A549 (cell line): Measurements from ENCODE around the gene LUZP1. TPM values are rescaled to one million over a fixed set of nuclear protein-coding genes. Genes with fewer than 3 reads are reported as not detected.
A peak's percentile ranks its signal among the peaks of the same experiment; 100 is the strongest.

Experiments used
- ATAC-seq, 2 experiments: fragments of 200-7000 bp in 1 of 2; fragments of >200 bp in 1 of 2; cut with Nextera tagmentation in 1 of 2; cut with Tn5 transposase in 1 of 2; 3 replicates each; pipeline versions ENCODE4 v1.8.0 to v1.9.1; 2018 to 2020; ENCODE audit warnings: mild to moderate bottlenecking in 1 of 2, moderate library complexity in 1 of 2
- CTCF ChIA-PET: fragments of 300-600 bp; sonication (Branson Sonifier 250); formaldehyde crosslinking; extraction: SDS; loops from one replicate; lab custom pipeline; 2021; ENCODE audit warnings: antibody characterized with exemption, inconsistent platforms; lab: Yijun Ruan, JAX
- POLR2A ChIA-PET: fragments of 350-600 bp; formaldehyde crosslinking; extraction: SDS; loops from one replicate; lab custom pipeline; 2021; ENCODE audit warnings: antibody characterized with exemption, inconsistent platforms; lab: Yijun Ruan, JAX
- DNase-seq, 2 experiments: peaks; one replicate each; pipeline versions ENCODE4 v3.0.0 to v3.0.0-alpha.2; 2011 to 2016; ENCODE audit warnings: low read depth in 1 of 2, low spot score in 1 of 2
- FAIRE-seq: peaks from 2 replicates; lab custom pipeline; 2011; peaks lifted over from hg19 to GRCh38; lab: Jason Lieb, UNC
- H3K27ac ChIP-seq, 2 experiments: fragments of >200 bp; sonication (Bioruptor Twin); formaldehyde crosslinking; 3 replicates each; pipeline ENCODE4 v1.5.1; 2016 to 2017
- H3K4me1 ChIP-seq: fragments of >200 bp; sonication (Bioruptor Twin); formaldehyde crosslinking; 3 replicates; pipeline ENCODE4 v1.6.1; 2016
- H3K4me2 ChIP-seq: fragments of >200 bp; sonication (Bioruptor Twin); formaldehyde crosslinking; 3 replicates; pipeline ENCODE4 v1.6.1; 2016
- H3K4me3 ChIP-seq: fragments of >200 bp; sonication (Bioruptor Twin); formaldehyde crosslinking; 3 replicates; pipeline ENCODE4 v1.5.1; 2016
- H3K9me3 ChIP-seq: fragments of >200 bp; sonication (Bioruptor Twin); formaldehyde crosslinking; 3 replicates; pipeline ENCODE4 v1.6.1; 2016
- BCL3 ChIP-seq: fragments of >200 bp; sonication (Bioruptor Twin); formaldehyde crosslinking; IDR thresholded peaks from 3 replicates; pipeline ENCODE4 v1.6.1; 2016
- CBX2 ChIP-seq: fragments of 200-600 bp; sonication (generic); IDR thresholded peaks from 2 replicates; pipeline ENCODE4 v1.6.1; 2016; ENCODE audit warnings: low read depth, mild to moderate bottlenecking, borderline replicate concordance
- CEBPB ChIP-seq, 2 experiments: fragments of >200 bp in 1 of 2; sonication (Bioruptor Twin) in 1 of 2; formaldehyde crosslinking in 1 of 2; IDR thresholded peaks; 2 replicates each; pipeline ENCODE4 v1.6.1; 2012 to 2016
- CHD4 ChIP-seq: fragments of 200-600 bp; sonication (generic); IDR thresholded peaks from 2 replicates; pipeline ENCODE4 v1.6.1; 2016; ENCODE audit warnings: antibody characterized with exemption, mild to moderate bottlenecking, borderline replicate concordance
- CTCF ChIP-seq: fragments of >200 bp; sonication (Bioruptor Twin); formaldehyde crosslinking; IDR thresholded peaks from 3 replicates; pipeline ENCODE4 v1.5.1; 2016
- EHF ChIP-seq: fragments of 250-450 bp; sonication (Bioruptor Pico); IDR thresholded peaks from 2 replicates; pipeline ENCODE4 v1.5.0; 2020; ENCODE audit warnings: mild to moderate bottlenecking
- EHMT2 ChIP-seq: fragments of 200-600 bp; sonication (generic); IDR thresholded peaks from 2 replicates; pipeline ENCODE4 v1.6.1; 2016; ENCODE audit warnings: antibody characterized with exemption, low read depth, mild to moderate bottlenecking, moderate library complexity
- FOSB ChIP-seq: fragments of 250-450 bp; sonication (Bioruptor Pico); IDR thresholded peaks from 2 replicates; pipeline ENCODE4 v1.5.0; 2020; ENCODE audit warnings: mild to moderate bottlenecking, moderate library complexity
- FOSL2 ChIP-seq, 2 experiments: fragments of 450-650 bp in 1 of 2; fragments of >200 bp in 1 of 2; sonication (Bioruptor Twin) in 1 of 2; formaldehyde crosslinking; IDR thresholded peaks; 2 replicates each; pipeline versions ENCODE4 v1.5.0 to v1.6.1; 2016 to 2020; ENCODE audit warnings: mild to moderate bottlenecking in 1 of 2, moderate library complexity in 1 of 2
- HDAC2 ChIP-seq: fragments of 200-600 bp; sonication (generic); IDR thresholded peaks from 2 replicates; pipeline ENCODE4 v1.6.1; 2016
- HEYL ChIP-seq: fragments of 250-450 bp; sonication (Bioruptor Pico); IDR thresholded peaks from 2 replicates; pipeline ENCODE4 v1.8.0; 2021; ENCODE audit warnings: mild to moderate bottlenecking, moderate library complexity
- JUN ChIP-seq, 2 experiments: fragments of >200 bp; sonication (Bioruptor Twin); formaldehyde crosslinking; IDR thresholded peaks; 2 replicates in 1 of 2; 3 replicates in 1 of 2; pipeline ENCODE4 v1.6.1; 2016 to 2017
- KDM5A ChIP-seq: fragments of 200-600 bp; sonication (generic); IDR thresholded peaks from 2 replicates; pipeline ENCODE4 v1.6.1; 2016; ENCODE audit warnings: antibody characterized with exemption, mild to moderate bottlenecking
- MAFK ChIP-seq: fragments of 450-650 bp; IDR thresholded peaks from 2 replicates; pipeline ENCODE4 v1.6.1; 2014; ENCODE audit not compliant: partially characterized antibody
- MYC ChIP-seq: IDR thresholded peaks from 2 replicates; pipeline ENCODE4 v1.6.1; 2012; ENCODE audit warnings: mild to moderate bottlenecking, inconsistent platforms, low read length, improper control_type of control experiment, borderline replicate concordance
- NPAS2 ChIP-seq: fragments of 250-450 bp; sonication (Bioruptor Pico); IDR thresholded peaks from 2 replicates; pipeline ENCODE4 v1.8.0; 2022; ENCODE audit warnings: mild to moderate bottlenecking, moderate library complexity, borderline replicate concordance
- POLR2A ChIP-seq: IDR thresholded peaks from 2 replicates; pipeline ENCODE4 v1.6.1; 2012; ENCODE audit warnings: mild to moderate bottlenecking, low read length
- RAD21 ChIP-seq, 2 experiments: fragments of >200 bp in 1 of 2; sonication (Bioruptor Twin) in 1 of 2; formaldehyde crosslinking in 1 of 2; IDR thresholded peaks in 1 of 2; conservative IDR thresholded peaks in 1 of 2; 2 replicates in 1 of 2; 3 replicates in 1 of 2; pipeline ENCODE4 v1.6.1; 2012 to 2018; ENCODE audit warnings: inconsistent platforms in 1 of 2
- RFX5 ChIP-seq: fragments of 450-650 bp; IDR thresholded peaks from 2 replicates; pipeline ENCODE4 v1.7.1; 2014; ENCODE audit warnings: antibody characterized with exemption, mild to moderate bottlenecking, moderate library complexity
- SMC3 ChIP-seq: fragments of >200 bp; sonication (Bioruptor Twin); formaldehyde crosslinking; IDR thresholded peaks from 3 replicates; pipeline ENCODE4 v1.6.1; 2018; ENCODE audit warnings: inconsistent platforms
- TP53 ChIP-seq: fragments of 250-450 bp; sonication (Bioruptor Pico); IDR thresholded peaks from 2 replicates; pipeline ENCODE4 v1.5.0; 2021; ENCODE audit warnings: mild to moderate bottlenecking, moderate library complexity
- WGBS: methylation state at CpG from one replicate; pipeline ENCODE4 v1.1.6; 2017; ENCODE audit errors: missing lambda C conversion rate; 5-methylcytosine and 5-hydroxymethylcytosine counted together
- polyA plus RNA-seq, 4 experiments: library from polyadenylated mRNA; depleted of rRNA in 3 of 4; stranded (reverse); fragments of >200 nt; fragmentation: RNase III in 1 of 4; extraction: RNeasy Plus Mini Kit Qiagen cat#74134 plus additional on column Dnase treatment in 1 of 4; gene quantifications; 2 replicates in 3 of 4; 3 replicates in 1 of 4; pipeline ENCODE4 v1.2.3, GENCODE V29; 2011 to 2017

Gene LUZP1
- polyA plus RNA-seq, 2 of the 4 experiments (the other 2 are of a cell fraction) = 18.2 to 26.2 TPM

GRCh38 chr1:23184212-23184934, 15.7 kb upstream of the LUZP1 start:
- CTCF ChIA-PET = interaction anchor here (0.7 to 10.0 kb wide), 48 partner anchors 13 to 734 kb away, joined by 3 to 203 read pairs (median 4); partner anchors contain the start of genes HTR1D, LACTBL1 and LUZP1
- no peak for FAIRE-seq
- peak; percentile 84 to 89 for TF ChIP-seq RAD21 (conservative IDR thresholded peaks at IDR 0.05 in 1 of 2, IDR thresholded peaks at IDR 0.05 in 1 of 2)
- peak; percentile 88 for TF ChIP-seq SMC3
- no peak for TF ChIP-seq RFX5
- TF ChIP-seq CTCF = peak; percentile 81
- no peak for TF ChIP-seq CBX2
- TF ChIP-seq, all 56 proteins: peak for 3
- POLR2A ChIA-PET = interaction anchor here (0.9 to 1.1 kb wide), 2 partner anchors 16 to 207 kb away, joined by 3 to 4 read pairs; partner anchors contain the start of gene LUZP1
- WGBS = 22% methylated on average over 10 of the region's 10 CpGs
- DNase-seq (no peak), ATAC-seq (no peak)
- no peaks in the 10 kb centered on the region for H3K9me3 ChIP-seq
- peaks cover 24% of the 10 kb centered on the region for H3K4me1 ChIP-seq
- H3K27ac ChIP-seq = peak overlapping the region; percentile 96 to 98; a peak in 5 of 6 replicates
- peak overlapping the region; percentile 53; the same call in 2 of the 3 replicates for H3K4me2 ChIP-seq
- no peak overlapping the region for H3K4me3 ChIP-seq

GRCh38 chr1:23179862-23180261, 11.2 kb upstream of the LUZP1 start:
- FAIRE-seq (no peak), DNase-seq (no peak), ATAC-seq (no peak)
- TF ChIP-seq JUN (IDR thresholded peaks at IDR 0.05) (no peak), EHMT2 (no peak), MAFK (no peak), CEBPB (IDR thresholded peaks at IDR 0.05) (no peak), FOSL2 (IDR thresholded peaks at IDR 0.05) (no peak), FOSL2 (CRISPR knock-in tag; IDR thresholded peaks at IDR 0.05) (no peak), NPAS2 (CRISPR knock-in tag) (no peak), HEYL (CRISPR knock-in tag) (no peak), RFX5 (no peak), RAD21 (conservative IDR thresholded peaks at IDR 0.05 in 1 of 2, IDR thresholded peaks at IDR 0.05 in 1 of 2) (no peak), CHD4 (no peak), BCL3 (no peak), FOSB (no peak), KDM5A (no peak), MYC (no peak), HDAC2 (no peak), TP53 (CRISPR knock-in tag) (no peak), EHF (no peak), POLR2A (no peak)
- POLR2A ChIA-PET = interaction anchor here (0.6 to 0.8 kb wide), 2 partner anchors 11 to 15 kb away, joined by 3 read pairs; partner anchors contain the start of gene LUZP1
- Histone ChIP-seq H3K4me1 (peaks cover 20% of the 10 kb centered on the region), H3K27ac (no peak overlapping the region), H3K9me3 (no peaks in the 10 kb centered on the region), H3K4me2 (no peak overlapping the region), H3K4me3 (no peak overlapping the region)
- CTCF ChIA-PET = interaction anchor here (1.0 to 10.0 kb wide), 6 partner anchors 15 to 458 kb away, joined by 3 to 203 read pairs (median 3); partner anchors contain the start of gene HTR1D
- 69% methylated on average over 2 of the region's 2 CpGs for WGBS
